ENCODE results near the gene ZC3HAV1.
A peak's percentile ranks its signal among the peaks of the same experiment; 100 is the strongest.
"Not testable (repeated sequence)": the region's sequence is repeated elsewhere in the genome, so short reads cannot be mapped to it uniquely, and the experiment has no call there.

The ZC3HAV1 gene

DNA sequence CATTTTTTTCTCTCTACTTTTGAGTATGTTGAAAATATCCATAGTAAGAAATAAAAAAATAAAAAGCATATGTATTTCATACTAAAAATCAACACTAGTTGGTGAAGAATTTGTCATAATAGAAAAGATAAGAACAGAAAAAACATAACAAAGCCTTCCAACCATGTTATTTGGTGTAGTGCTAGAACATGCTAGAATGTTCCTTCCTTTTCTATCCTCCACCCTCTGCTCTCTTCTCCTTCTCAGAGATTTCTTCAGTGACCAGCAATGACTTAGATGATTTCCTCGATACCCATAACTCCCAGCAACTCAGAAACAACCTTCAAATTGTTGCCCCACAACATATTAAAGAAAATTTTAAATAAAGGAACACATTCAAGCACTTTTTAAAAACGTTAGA, 2.6 kb downstream of the ZC3HAV1 start:
- H3K4me1 ChIP-seq, result peaks cover 37% of the 10 kb centered on the region
- in situ Hi-C loops (cut with MboI; ENCODE audit: low sequenced_read_pairs), result no loop called here
- peak overlapping the region; percentile 88 for H3K4me3 ChIP-seq
- DNase-seq (ENCODE audit: low spot score in 2 of 2), result peak in 1 of 2 experiments; percentile 22
- H3K27me3 ChIP-seq (ENCODE audit: low read depth), result no peaks in the 10 kb centered on the region
- H3K36me3 ChIP-seq (replicated peaks), result peaks cover 5% of the 10 kb centered on the region; the same call in 1 of the 2 replicates
- no peaks in the 10 kb centered on the region for H3K9me3 ChIP-seq

GRCh38 chr7:139106227-139106626, 3.3 kb downstream of the ZC3HAV1 start:
- H3K4me3 ChIP-seq, result peak overlapping the region; percentile 88

GRCh38 chr7:139105484-139105883, 4.0 kb downstream of the ZC3HAV1 start:
- Histone ChIP-seq H3K9me3 (no peaks in the 10 kb centered on the region), H3K4me3 (no peak overlapping the region), H3K36me3 (replicated peaks) (peaks cover 5% of the 10 kb centered on the region; the same call in 1 of the 2 replicates), H3K27me3 (ENCODE audit: low read depth) (no peaks in the 10 kb centered on the region), H3K4me1 (peaks cover 37% of the 10 kb centered on the region)
- DNase-seq (ENCODE audit: low spot score in 2 of 2), result no peak
- in situ Hi-C loops (cut with MboI; ENCODE audit: low sequenced_read_pairs), result no loop called here

More at GRCh38 chr7:139106227-139106626, 3.3 kb downstream of the ZC3HAV1 start:
- H3K27me3 ChIP-seq (ENCODE audit: low read depth); in situ Hi-C loops (cut with MboI; ENCODE audit: low sequenced_read_pairs); H3K9me3 ChIP-seq; H3K36me3 ChIP-seq (replicated peaks): not testable (repeated sequence)
- peaks cover 37% of the 10 kb centered on the region for H3K4me1 ChIP-seq
- DNase-seq (ENCODE audit: low spot score in 2 of 2), result peak in 1 of 2 experiments; percentile 12

GRCh38 chr7:139104091-139104450, 5.4 kb downstream of the ZC3HAV1 start:
- H3K4me3 ChIP-seq, result no peak overlapping the region

GRCh38 chr7:139103057-139103815, 6.3 kb downstream of the ZC3HAV1 start:
- no peak for DNase-seq (ENCODE audit: low spot score in 2 of 2)
- Histone ChIP-seq H3K36me3 (replicated peaks) (peaks cover 5% of the 10 kb centered on the region), H3K9me3 (no peaks in the 10 kb centered on the region), H3K4me3 (no peak overlapping the region), H3K27me3 (ENCODE audit: low read depth) (no peaks in the 10 kb centered on the region), H3K4me1 (peaks cover 40% of the 10 kb centered on the region)
- in situ Hi-C loops (cut with MboI; ENCODE audit: low sequenced_read_pairs), result no loop called here

More at GRCh38 chr7:139104091-139104450, 5.4 kb downstream of the ZC3HAV1 start:
- no peaks in the 10 kb centered on the region for H3K27me3 ChIP-seq (ENCODE audit: low read depth)
- in situ Hi-C loops (cut with MboI; ENCODE audit: low sequenced_read_pairs), result no loop called here
- H3K36me3 ChIP-seq (replicated peaks), result peaks cover 5% of the 10 kb centered on the region
- no peak for DNase-seq (ENCODE audit: low spot score in 2 of 2)
- H3K9me3 ChIP-seq, result no peaks in the 10 kb centered on the region
- H3K4me1 ChIP-seq, result peaks cover 37% of the 10 kb centered on the region

GRCh38 chr7:139101637-139102158, 7.8 kb downstream of the ZC3HAV1 start:
- H3K27me3 ChIP-seq (ENCODE audit: low read depth); DNase-seq (ENCODE audit: low spot score in 2 of 2); in situ Hi-C loops (cut with MboI; ENCODE audit: low sequenced_read_pairs); H3K4me3 ChIP-seq; H3K9me3 ChIP-seq: not testable (repeated sequence)
- Histone ChIP-seq H3K4me1 (peaks cover 31% of the 10 kb centered on the region), H3K36me3 (replicated peaks) (peaks cover 11% of the 10 kb centered on the region)

GRCh38 chr7:139099172-139099947, 10.2 kb downstream of the ZC3HAV1 start:
- Histone ChIP-seq H3K27me3 (ENCODE audit: low read depth) (no peaks in the 10 kb centered on the region), H3K4me1 (peaks cover 30% of the 10 kb centered on the region), H3K4me3 (no peak overlapping the region), H3K36me3 (replicated peaks) (peaks cover 11% of the 10 kb centered on the region), H3K9me3 (no peaks in the 10 kb centered on the region)
- no peak for DNase-seq (ENCODE audit: low spot score in 2 of 2)
- in situ Hi-C loops (cut with MboI; ENCODE audit: low sequenced_read_pairs), result no loop called here

- Histone ChIP-seq H3K9me3 (no peaks in the 10 kb centered on the region), H3K4me3 (no peak overlapping the region), H3K4me1 (peaks cover 20% of the 10 kb centered on the region), H3K36me3 (replicated peaks) (peaks cover 10% of the 10 kb centered on the region), H3K27me3 (ENCODE audit: low read depth) (no peaks in the 10 kb centered on the region)
- no peak for DNase-seq (ENCODE audit: low spot score in 2 of 2)
- in situ Hi-C loops (cut with MboI; ENCODE audit: low sequenced_read_pairs), result no loop called here
Measured at GRCh38 chr7:139095194-139095659, 14.3 kb downstream of the ZC3HAV1 start.

- peak in 1 of 2 experiments; percentile 23 for DNase-seq (ENCODE audit: low spot score in 2 of 2)
- H3K27me3 ChIP-seq (ENCODE audit: low read depth), result no peaks in the 10 kb centered on the region
- H3K4me3 ChIP-seq, result no peak overlapping the region
- no peaks in the 10 kb centered on the region for H3K9me3 ChIP-seq
- in situ Hi-C loops (cut with MboI; ENCODE audit: low sequenced_read_pairs), result no loop called here
- H3K36me3 ChIP-seq (replicated peaks), result peaks cover 14% of the 10 kb centered on the region
- peaks cover 19% of the 10 kb centered on the region for H3K4me1 ChIP-seq
Measured at GRCh38 chr7:139094596-139094995, 14.9 kb downstream of the ZC3HAV1 start.

- DNase-seq (ENCODE audit: low spot score in 2 of 2), result no peak
Measured at GRCh38 chr7:139094030-139094429, 15.5 kb downstream of the ZC3HAV1 start.

DNA sequence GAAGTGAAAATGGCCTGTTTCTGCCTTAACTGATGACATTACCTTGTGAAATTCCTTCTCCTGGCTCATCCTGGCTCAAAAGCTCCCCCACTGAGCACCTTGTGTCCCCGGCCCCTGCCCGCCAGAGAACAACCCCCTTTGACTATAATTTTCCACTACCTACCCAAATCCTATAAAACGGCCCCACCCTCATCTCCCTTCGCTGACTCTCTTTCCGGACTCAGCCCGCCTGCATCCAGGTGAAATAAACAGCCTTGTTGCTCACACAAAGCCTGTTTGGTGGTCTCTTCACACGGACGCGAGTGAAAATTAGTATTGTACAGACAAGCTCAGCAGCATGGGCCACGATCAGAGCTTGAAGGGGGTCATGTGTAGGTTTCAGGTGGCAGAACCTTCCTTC, 16.0 kb downstream of the ZC3HAV1 start:
- peaks cover 11% of the 10 kb centered on the region for H3K4me1 ChIP-seq
- H3K27me3 ChIP-seq (ENCODE audit: low read depth); in situ Hi-C loops (cut with MboI; ENCODE audit: low sequenced_read_pairs); DNase-seq (ENCODE audit: low spot score in 2 of 2); H3K9me3 ChIP-seq; H3K4me3 ChIP-seq: not testable (repeated sequence)
- H3K36me3 ChIP-seq (replicated peaks), result peaks cover 22% of the 10 kb centered on the region

More at GRCh38 chr7:139094030-139094429, 15.5 kb downstream of the ZC3HAV1 start:
- Histone ChIP-seq H3K4me3 (no peak overlapping the region), H3K4me1 (peaks cover 13% of the 10 kb centered on the region), H3K27me3 (ENCODE audit: low read depth) (no peaks in the 10 kb centered on the region), H3K9me3 (no peaks in the 10 kb centered on the region), H3K36me3 (replicated peaks) (peaks cover 19% of the 10 kb centered on the region)
- in situ Hi-C loops (cut with MboI; ENCODE audit: low sequenced_read_pairs), result no loop called here

GRCh38 chr7:139092090-139092796, 17.3 kb downstream of the ZC3HAV1 start:
- no peaks in the 10 kb centered on the region for H3K27me3 ChIP-seq (ENCODE audit: low read depth)
- H3K9me3 ChIP-seq, result no peaks in the 10 kb centered on the region

DNA sequence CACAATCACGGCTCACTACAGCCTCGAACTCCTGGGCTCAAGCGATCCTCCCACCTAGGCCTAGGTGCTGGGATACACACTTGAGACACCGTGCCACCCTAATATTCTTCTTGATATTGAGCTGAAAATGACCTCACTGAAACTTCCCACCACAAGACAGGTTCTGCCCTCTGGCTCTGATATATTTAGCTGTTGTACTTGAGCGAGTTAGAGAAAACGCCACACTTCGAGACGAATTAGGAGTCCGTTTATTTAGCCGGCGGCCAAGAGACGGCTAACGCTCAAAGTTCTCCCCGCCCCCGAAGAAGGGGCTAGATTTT, 17.9 kb downstream of the ZC3HAV1 start:
- H3K4me1 ChIP-seq, result peaks cover 11% of the 10 kb centered on the region
- DNase-seq (ENCODE audit: low spot score in 2 of 2), result no peak
- no peak overlapping the region for H3K4me3 ChIP-seq
- no peaks in the 10 kb centered on the region for H3K27me3 ChIP-seq (ENCODE audit: low read depth)
- H3K36me3 ChIP-seq (replicated peaks), result peaks cover 32% of the 10 kb centered on the region
- in situ Hi-C loops (cut with MboI; ENCODE audit: low sequenced_read_pairs), result no loop called here
- H3K9me3 ChIP-seq, result no peaks in the 10 kb centered on the region

More at GRCh38 chr7:139092090-139092796, 17.3 kb downstream of the ZC3HAV1 start:
- in situ Hi-C loops (cut with MboI; ENCODE audit: low sequenced_read_pairs), result no loop called here
- Histone ChIP-seq H3K4me1 (peaks cover 11% of the 10 kb centered on the region), H3K36me3 (replicated peaks) (peaks cover 26% of the 10 kb centered on the region), H3K4me3 (no peak overlapping the region)
- DNase-seq (ENCODE audit: low spot score in 2 of 2), result no peak
